HG02973 (cell line): ENCODE results near the gene EPHB1.

Source experiments
- ATAC-seq: cut with Tn5 transposase; IDR thresholded peaks from one replicate; pipeline ENCODE4 v1.9.1; 2021; ENCODE audit warnings: moderate library complexity; ENCODE audit not compliant: unreplicated experiment

Gene EPHB1

GRCh38 chr3:135181408-135181807 lies 386.3 kb downstream of the EPHB1 start:
- no peak for ATAC-seq

DNA sequence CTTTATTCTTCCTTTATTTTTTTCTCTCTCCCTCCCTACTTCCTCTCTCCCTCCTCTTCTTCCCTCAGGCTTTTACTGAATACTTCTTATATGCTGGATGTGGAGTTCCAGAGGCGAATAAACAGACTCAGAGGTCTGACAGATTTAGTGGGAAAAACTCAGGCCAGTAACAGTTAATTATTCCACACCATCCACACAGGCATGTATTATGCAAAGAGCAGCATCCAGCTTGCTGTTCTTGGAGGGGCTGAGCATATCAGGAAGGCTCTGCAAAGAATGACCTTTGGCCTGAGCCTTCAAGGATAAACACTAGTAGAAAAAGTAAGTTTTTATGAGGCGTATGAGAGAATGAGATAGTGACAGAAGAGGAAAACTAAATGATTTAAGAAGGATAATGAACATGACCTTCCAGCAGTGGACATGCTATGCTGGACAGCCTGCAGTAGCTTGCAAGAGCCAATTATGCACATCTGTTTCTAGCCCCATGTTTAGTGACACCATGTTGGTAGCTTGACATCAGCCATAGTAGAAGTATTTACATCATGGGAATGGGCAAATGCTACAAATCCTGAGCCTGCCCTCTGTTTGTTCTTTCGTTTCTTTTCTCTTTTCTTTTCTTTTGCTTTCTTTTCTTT lies 387.4 kb downstream of the EPHB1 start:
- ATAC-seq, result no peak

- no peak for ATAC-seq
Observed at GRCh38 chr3:135190658-135191057, 395.6 kb downstream of the EPHB1 start.

GRCh38 chr3:135191708-135192107 lies 396.6 kb downstream of the EPHB1 start:
- no peak for ATAC-seq

DNA sequence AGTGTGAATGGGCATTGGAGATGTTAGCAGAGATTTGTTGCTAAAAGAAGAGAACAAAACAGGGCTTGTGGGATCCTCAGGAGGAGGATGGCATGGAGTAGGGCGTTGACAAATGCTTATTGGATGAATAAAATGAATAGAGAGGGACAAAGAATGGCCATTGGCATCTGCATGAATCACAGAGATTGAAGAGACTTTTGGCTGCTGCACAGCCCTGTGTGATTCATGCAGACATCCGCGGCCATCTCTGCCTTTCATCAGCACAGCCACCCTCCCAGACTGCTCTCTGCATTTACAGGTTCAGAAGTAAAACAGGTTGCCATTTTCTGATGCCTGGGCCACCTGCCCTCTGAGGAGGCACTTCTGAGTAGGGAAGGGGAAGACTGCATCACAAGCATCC lies 397.9 kb downstream of the EPHB1 start:
- no peak for ATAC-seq

DNA sequence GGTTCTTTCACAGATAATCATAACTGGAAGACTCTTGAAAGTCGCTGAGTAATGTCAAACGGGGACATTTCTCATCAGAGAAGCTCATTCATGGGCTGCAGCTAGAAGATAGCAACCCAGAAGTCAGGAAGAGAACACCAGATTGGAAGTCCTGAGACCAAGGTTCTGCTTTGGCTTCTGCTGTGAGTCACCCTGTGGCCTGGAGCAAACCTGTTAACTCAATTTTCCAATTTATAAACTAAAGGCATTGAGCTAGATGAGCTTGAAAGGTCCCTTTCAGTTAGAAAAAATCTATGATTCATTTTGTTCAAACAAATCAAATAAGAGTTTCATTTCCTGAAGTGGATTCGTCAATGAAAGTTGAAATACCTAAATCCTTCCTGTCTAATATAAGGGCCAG lies 402.2 kb downstream of the EPHB1 start:
- ATAC-seq, result no peak

- ATAC-seq, result no peak
Observed at GRCh38 chr3:135197856-135198255, 402.8 kb downstream of the EPHB1 start.

GRCh38 chr3:135199137-135199536 lies 404.1 kb downstream of the EPHB1 start:
- no peak for ATAC-seq

GRCh38 chr3:135203026-135203425 lies 408.0 kb downstream of the EPHB1 start:
- ATAC-seq, result no peak

DNA sequence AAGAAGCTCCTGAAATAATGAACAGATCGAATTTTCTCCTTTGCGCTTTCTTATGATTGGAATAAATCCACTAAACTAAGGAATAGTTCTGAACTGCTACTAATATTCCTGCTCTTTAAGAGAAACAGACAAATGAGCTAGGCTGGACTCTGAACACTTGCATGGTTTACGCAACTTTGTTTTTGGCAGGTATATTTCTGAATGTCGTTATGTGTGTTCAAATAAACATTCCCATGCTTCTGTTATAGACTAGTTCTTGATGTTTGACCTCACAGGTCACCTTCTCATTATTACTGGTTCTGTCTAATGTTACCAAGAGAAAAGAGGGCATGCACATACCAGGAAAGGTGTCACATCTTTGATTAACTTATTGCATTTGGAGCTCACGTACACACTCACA lies 418.2 kb downstream of the EPHB1 start:
- ATAC-seq, result no peak

DNA sequence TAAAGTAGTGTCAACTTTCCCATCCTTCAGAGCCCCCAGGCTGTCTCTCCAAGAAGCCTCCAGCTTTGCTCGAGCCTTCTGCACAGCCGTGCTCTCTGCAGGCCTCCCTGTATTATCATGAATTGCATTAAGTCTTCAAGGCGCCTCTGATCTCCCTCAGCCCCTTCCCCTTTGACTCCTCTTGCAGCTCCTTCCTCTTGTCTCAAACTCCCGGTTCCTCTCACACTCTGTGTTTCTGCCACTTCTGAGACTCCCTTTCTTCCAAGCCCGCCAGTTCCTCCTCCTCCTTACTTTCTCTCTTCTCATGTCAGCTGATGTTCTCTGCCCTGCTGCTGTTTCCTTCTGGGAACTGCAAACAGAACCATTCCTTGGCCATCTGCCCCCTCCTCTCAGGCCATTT lies 418.8 kb downstream of the EPHB1 start:
- ATAC-seq, result no peak

DNA sequence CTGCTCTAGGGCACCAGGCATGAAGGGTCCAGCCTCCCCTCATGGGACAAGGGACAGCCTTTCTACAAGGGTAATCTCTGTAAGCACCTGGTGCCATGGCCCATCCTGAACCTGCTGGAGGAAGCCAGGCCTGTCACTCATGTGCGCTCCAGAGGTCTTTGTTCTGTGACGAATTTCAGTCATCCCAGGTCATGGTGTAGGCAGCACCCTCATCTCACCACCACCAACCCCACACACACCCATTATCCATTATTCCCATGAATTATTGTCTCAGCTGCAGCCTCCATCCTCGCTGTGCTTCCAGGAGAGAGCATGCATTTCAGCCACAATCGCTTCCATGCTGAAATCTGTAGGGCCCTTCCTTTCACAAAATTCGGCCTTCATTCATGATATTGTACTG lies 419.3 kb downstream of the EPHB1 start:
- ATAC-seq, result no peak

- ATAC-seq, result no peak
Observed at GRCh38 chr3:135215516-135215915, 420.5 kb downstream of the EPHB1 start.

- ATAC-seq, result no peak
Observed at GRCh38 chr3:135216659-135217058, 421.6 kb downstream of the EPHB1 start.

DNA sequence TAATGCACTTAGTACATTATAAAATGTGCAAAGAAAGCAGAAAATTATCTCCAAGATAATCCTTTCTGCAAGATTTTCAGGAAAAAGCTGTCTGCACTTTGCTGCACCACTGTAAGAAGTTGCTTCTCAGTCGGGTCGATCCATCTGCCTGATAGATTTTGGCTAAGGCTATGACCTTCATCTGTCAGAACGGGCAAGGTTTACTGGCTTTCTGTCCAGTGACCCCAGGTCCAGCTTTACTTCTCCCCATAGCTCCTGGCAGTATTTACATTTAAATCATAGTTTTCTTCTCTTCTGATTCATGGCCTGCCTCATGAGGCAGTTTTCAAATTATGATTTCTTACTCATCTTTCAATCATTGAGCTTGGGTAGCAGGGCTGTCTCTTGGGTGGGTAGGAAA lies 422.7 kb downstream of the EPHB1 start:
- no peak for ATAC-seq

- ATAC-seq, result no peak
Observed at GRCh38 chr3:135218304-135218703, 423.2 kb downstream of the EPHB1 start.

- no peak for ATAC-seq
Observed at GRCh38 chr3:135218782-135219181, 423.7 kb downstream of the EPHB1 start.

DNA sequence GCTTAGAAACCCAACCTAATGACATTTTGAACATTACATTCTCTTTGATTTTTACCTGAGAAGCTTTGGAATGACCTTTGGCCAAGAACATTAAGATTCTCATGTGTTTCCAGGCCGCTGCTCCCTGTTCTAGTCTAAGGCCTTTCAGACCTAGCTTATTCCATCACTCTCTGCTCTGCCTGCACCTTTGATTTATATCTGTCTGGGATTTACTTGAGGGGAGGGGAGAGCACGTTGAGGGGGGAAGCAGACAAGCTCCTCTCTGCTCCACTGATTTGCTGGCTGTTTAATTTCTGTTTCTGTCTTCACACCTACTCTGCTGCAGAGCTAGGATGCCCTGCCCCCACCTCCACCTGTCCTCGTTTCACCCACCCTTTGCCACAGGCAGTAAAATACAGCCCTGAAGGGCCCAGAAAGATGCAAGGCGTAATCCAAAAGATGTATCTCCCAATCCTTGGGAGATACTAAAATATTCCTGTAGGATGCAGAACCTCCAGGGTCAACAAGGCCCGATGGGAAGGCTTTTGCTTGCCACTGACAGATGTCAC lies 429.8 kb downstream of the EPHB1 start:
- ATAC-seq, result no peak

DNA sequence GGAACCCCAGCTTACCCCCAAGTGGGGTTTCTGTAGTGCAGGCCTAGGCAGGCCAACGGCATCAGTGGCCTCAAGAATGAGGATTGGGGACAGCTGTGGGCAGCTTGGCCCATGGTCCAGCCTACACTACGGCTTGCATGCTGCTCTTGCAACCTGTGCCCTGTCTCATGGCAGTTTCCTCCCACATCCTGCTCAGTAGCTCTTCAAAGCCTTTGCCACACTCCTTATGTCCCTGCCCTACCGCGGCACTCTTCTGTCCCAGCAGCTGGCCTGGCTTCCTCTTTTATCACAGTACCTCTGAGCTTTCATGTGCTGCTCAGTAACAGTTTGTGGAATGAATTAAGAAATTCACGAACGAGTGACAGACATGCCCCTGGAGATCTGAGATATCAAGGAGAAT lies 431.0 kb downstream of the EPHB1 start:
- peak; percentile 67 for ATAC-seq

- ATAC-seq, result no peak
Observed at GRCh38 chr3:135228201-135228600, 433.1 kb downstream of the EPHB1 start.

- ATAC-seq, result no peak
Observed at GRCh38 chr3:135229018-135229495, 434.0 kb downstream of the EPHB1 start.

DNA sequence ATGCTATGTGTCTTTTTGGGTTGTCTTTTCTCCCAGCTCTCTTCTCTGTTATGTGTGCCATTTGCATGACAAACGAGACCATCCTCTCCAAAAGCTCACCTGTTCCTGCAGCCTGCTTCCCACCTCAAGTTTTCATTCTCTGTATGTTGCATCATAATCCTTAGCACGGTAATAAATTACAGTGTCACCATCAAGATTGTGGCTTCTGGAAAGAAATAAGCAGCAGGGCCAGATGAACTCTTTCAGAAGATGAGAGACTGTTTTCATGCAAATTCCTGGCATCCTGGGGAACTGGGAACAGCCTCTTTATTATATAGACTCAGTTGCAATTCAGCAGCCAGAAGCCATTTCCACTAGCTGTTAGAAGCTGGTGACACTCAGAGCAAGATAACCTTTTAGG lies 436.7 kb downstream of the EPHB1 start:
- no peak for ATAC-seq

GRCh38 chr3:135232226-135232625 lies 437.2 kb downstream of the EPHB1 start:
- ATAC-seq, result no peak
